Parathyroid adenoma (tissue), 2 donors: Measurements from ENCODE around the gene IFNL1.

ENCODE experiments used
- H2AFZ ChIP-seq: fragments of 300-600 bp; sonication (generic); one replicate; pipeline ENCODE4 v1.7.0; 2017; ENCODE audit warnings: antibody characterized with exemption, mild to moderate bottlenecking
- H3K27ac ChIP-seq: fragments of 300-600 bp; sonication (generic); one replicate; pipeline ENCODE4 v1.7.0; 2017
- H3K27me3 ChIP-seq: fragments of 300-600 bp; sonication (generic); one replicate; pipeline ENCODE4 v1.7.0; 2017; ENCODE audit warnings: low read length; ENCODE audit not compliant: control insufficient read depth, insufficient read depth
- H3K36me3 ChIP-seq: fragments of 300-600 bp; sonication (generic); one replicate; pipeline ENCODE4 v1.7.0; 2017; ENCODE audit warnings: low read length; ENCODE audit not compliant: control insufficient read depth, insufficient read depth
- H3K4me1 ChIP-seq: fragments of 300-600 bp; sonication (generic); one replicate; pipeline ENCODE4 v1.7.0; 2017; ENCODE audit warnings: control low read depth
- H3K4me2 ChIP-seq: fragments of 300-600 bp; sonication (generic); one replicate; pipeline ENCODE4 v1.7.0; 2017; ENCODE audit warnings: low read length
- H3K4me3 ChIP-seq: fragments of 300-600 bp; sonication (generic); one replicate; pipeline ENCODE4 v1.7.0; 2017; ENCODE audit warnings: low read depth, low read length
- H3K79me2 ChIP-seq: fragments of 300-600 bp; sonication (generic); one replicate; pipeline ENCODE4 v1.7.0; 2017; ENCODE audit warnings: control low read depth
- H3K9ac ChIP-seq: fragments of 300-600 bp; sonication (generic); one replicate; pipeline ENCODE4 v1.7.0; 2017; ENCODE audit warnings: mild to moderate bottlenecking
- H3K9me3 ChIP-seq: fragments of 300-600 bp; sonication (generic); one replicate; pipeline ENCODE4 v1.7.0; 2017; ENCODE audit warnings: low read length; ENCODE audit not compliant: control insufficient read depth
- CTCF ChIP-seq: fragments of 300-600 bp; sonication (generic); IDR thresholded peaks from one replicate; pipeline ENCODE4 v1.7.0; 2017; ENCODE audit warnings: antibody characterized with exemption, mild to moderate bottlenecking
- donor health status: primary hyperparathyroidism.

The IFNL1 gene

GRCh38 chr19:39341719-39342604 is 45.8 kb downstream of the IFNL1 start, which contains the start of gene SAMD4B:
Gene SAMD4B (plus strand): TSS chr19:39342421. CDS start chr19:39356894, 14,473 bp downstream.
- Histone ChIP-seq H2AFZ (peak within 1 kb of the TSS; percentile 81), H3K9me3 (no peaks in the 10 kb centered on the region), H3K9ac (peak within 1 kb of the TSS; percentile 77), H3K4me3 (peak within 1 kb of the TSS; percentile 94), H3K4me2 (peak within 1 kb of the TSS; percentile 89), H3K27ac (peak within 1 kb of the TSS; percentile 68), H3K4me1 (no peaks in the 10 kb centered on the region), H3K79me2 (peaks cover 15% of the 10 kb centered on the region), H3K36me3 (no peaks in the 10 kb centered on the region), H3K27me3 (no peaks in the 10 kb centered on the region)
- peak; percentile 60 for TF ChIP-seq CTCF

GRCh38 chr19:39342647-39343305 is 46.6 kb downstream of the IFNL1 start:
- Histone ChIP-seq H3K27ac (peak overlapping the region; percentile 18), H3K4me3 (peak overlapping the region; percentile 84), H3K9ac (peak overlapping the region; percentile 41), H2AFZ (no peak overlapping the region), H3K9me3 (no peaks in the 10 kb centered on the region), H3K4me2 (peak overlapping the region; percentile 85), H3K79me2 (peaks cover 15% of the 10 kb centered on the region), H3K27me3 (no peaks in the 10 kb centered on the region), H3K4me1 (no peaks in the 10 kb centered on the region), H3K36me3 (no peaks in the 10 kb centered on the region)
- TF ChIP-seq CTCF, result no peak

GRCh38 chr19:39345956-39346355 is 49.7 kb downstream of the IFNL1 start:
- Histone ChIP-seq H3K79me2 (peaks cover 18% of the 10 kb centered on the region), H2AFZ (no peak overlapping the region), H3K4me2 (no peak overlapping the region), H3K9ac (no peak overlapping the region), H3K4me1 (no peaks in the 10 kb centered on the region), H3K9me3 (no peaks in the 10 kb centered on the region), H3K27ac (no peak overlapping the region), H3K36me3 (no peaks in the 10 kb centered on the region), H3K4me3 (no peak overlapping the region), H3K27me3 (no peaks in the 10 kb centered on the region)
- no peak for TF ChIP-seq CTCF

GRCh38 chr19:39347332-39348164 is 51.3 kb downstream of the IFNL1 start:
- Histone ChIP-seq H3K4me1 (no peaks in the 10 kb centered on the region), H2AFZ (no peak overlapping the region), H3K27ac (no peak overlapping the region), H3K27me3 (no peaks in the 10 kb centered on the region), H3K4me3 (no peak overlapping the region), H3K4me2 (no peak overlapping the region), H3K36me3 (no peaks in the 10 kb centered on the region), H3K9me3 (no peaks in the 10 kb centered on the region), H3K79me2 (peaks cover 12% of the 10 kb centered on the region), H3K9ac (no peak overlapping the region)
- no peak for TF ChIP-seq CTCF
